GM21423 (cell line): Measurements from ENCODE around the gene TTLL9.
"Not testable (repeated sequence)": the region's sequence is repeated elsewhere in the genome, so short reads cannot be mapped to it uniquely, and the experiment has no call there.

Experiments used
- ATAC-seq: cut with Tn5 transposase; IDR thresholded peaks from one replicate; pipeline ENCODE4 v1.9.1; 2021; ENCODE audit warnings: mild to moderate bottlenecking, moderate library complexity; ENCODE audit not compliant: unreplicated experiment

Gene TTLL9, protein sequence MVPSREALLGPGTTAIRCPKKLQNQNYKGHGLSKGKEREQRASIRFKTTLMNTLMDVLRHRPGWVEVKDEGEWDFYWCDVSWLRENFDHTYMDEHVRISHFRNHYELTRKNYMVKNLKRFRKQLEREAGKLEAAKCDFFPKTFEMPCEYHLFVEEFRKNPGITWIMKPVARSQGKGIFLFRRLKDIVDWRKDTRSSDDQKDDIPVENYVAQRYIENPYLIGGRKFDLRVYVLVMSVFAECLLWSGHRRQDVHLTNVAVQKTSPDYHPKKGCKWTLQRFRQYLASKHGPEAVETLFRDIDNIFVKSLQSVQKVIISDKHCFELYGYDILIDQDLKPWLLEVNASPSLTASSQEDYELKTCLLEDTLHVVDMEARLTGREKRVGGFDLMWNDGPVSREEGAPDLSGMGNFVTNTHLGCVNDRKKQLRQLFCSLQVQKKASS

GRCh38 chr20:31869942-31870725, at the start of gene TTLL9, which contains the start of gene DUSP15:
TSS of gene TTLL9 (plus strand) at chr20:31870634. CDS start at chr20:31871127, 493 bp downstream.
TSS of gene DUSP15 (minus strand) at chr20:31870527. CDS start at chr20:31870337, 190 bp downstream.
- ATAC-seq, result no peak

DNA sequence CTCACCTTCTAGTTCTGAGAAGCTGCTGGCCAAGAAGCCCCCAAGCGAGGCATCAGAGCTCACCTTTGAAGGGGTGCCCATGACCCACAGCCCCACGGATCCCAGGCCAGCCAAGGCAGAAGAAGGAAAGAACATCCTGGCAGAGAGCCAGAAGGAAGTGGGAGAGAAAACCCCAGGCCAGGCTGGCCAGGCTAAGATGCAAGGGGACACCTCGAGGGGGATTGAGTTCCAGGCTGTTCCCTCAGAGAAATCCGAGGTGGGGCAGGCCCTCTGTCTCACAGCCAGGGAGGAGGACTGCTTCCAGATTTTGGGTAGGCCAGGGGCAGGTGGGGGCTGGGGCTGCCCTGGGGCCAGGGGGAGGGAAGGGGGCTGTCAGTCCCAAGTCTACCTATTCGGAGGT, 49.0 kb upstream of the TTLL9 start:
- ATAC-seq, result no peak

- ATAC-seq, result no peak
These were observed 47.8 kb upstream of the TTLL9 start for GRCh38 chr20:31822421-31823330.

- no peak for ATAC-seq
These were observed 46.9 kb upstream of the TTLL9 start for GRCh38 chr20:31823360-31824124.

DNA sequence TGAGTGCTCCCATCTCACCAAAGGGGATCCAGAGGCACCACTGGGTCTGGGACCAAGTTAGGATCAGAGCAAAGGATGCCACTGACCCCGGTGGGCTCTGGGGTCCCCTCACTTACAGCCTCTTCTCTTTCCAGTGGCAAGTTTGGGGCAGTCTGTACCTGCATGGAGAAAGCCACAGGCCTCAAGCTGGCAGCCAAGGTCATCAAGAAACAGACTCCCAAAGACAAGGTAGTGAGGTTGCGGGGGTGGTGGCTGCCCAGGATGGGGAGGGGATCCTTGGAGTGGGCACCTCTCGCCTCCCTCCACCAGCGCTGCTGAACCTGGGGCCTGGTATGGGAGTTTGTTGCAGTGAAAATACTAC, 46.3 kb upstream of the TTLL9 start:
- ATAC-seq, result no peak

- ATAC-seq, result no peak
These were observed 45.7 kb upstream of the TTLL9 start for GRCh38 chr20:31824554-31825313.

GRCh38 chr20:31826074-31826473, 44.4 kb upstream of the TTLL9 start:
- ATAC-seq, result no peak

- no peak for ATAC-seq
These were observed 43.4 kb upstream of the TTLL9 start for GRCh38 chr20:31827059-31827458.

DNA sequence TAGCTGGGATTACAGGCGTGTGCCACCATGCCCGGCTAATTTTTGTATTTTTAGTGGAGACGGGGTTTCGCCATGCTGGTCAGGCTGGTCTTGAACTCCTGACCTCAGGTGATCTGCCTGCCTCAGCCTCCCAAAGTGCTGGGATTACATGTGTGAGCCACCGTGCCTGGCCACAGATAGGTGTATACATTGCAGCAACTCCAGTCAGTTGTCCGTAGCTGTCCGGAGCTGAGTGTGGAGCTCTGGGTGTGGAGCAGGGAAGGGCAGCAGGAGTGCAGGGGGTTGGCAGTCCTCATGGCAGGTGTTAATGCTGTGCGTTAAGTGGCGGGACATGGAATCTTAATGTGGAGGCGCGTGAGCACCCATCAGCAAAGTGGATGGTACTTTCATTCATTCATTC, 42.4 kb upstream of the TTLL9 start:
- ATAC-seq, result not testable (repeated sequence)

- ATAC-seq, result no peak
These were observed 40.7 kb upstream of the TTLL9 start for GRCh38 chr20:31829731-31830130.

GRCh38 chr20:31830406-31830981, 39.9 kb upstream of the TTLL9 start:
- ATAC-seq, result no peak

GRCh38 chr20:31831211-31831610, 39.2 kb upstream of the TTLL9 start:
- no peak for ATAC-seq

DNA sequence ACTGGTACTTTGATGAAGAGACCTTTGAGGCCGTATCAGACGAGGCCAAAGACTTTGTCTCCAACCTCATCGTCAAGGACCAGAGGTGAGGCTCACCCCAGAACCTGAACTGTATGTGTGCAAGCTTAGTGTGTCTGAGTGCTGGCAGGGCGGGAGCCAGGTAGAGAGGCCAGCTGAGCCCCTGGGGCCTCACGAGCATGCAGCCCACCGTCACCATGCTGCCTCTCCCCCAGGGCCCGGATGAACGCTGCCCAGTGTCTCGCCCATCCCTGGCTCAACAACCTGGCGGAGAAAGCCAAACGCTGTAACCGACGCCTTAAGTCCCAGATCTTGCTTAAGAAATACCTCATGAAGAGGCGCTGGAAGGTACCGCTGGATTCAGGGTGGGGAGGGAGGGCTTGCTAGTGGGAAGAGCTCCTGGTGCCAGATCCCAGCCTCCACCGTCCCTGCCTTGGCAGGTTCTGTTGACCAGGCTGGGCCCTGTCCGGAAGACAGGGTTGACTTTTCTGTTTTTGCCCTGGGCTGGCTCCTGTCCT, 38.6 kb upstream of the TTLL9 start:
- no peak for ATAC-seq

GRCh38 chr20:31833130-31833930, 37.1 kb upstream of the TTLL9 start:
- no peak for ATAC-seq

DNA sequence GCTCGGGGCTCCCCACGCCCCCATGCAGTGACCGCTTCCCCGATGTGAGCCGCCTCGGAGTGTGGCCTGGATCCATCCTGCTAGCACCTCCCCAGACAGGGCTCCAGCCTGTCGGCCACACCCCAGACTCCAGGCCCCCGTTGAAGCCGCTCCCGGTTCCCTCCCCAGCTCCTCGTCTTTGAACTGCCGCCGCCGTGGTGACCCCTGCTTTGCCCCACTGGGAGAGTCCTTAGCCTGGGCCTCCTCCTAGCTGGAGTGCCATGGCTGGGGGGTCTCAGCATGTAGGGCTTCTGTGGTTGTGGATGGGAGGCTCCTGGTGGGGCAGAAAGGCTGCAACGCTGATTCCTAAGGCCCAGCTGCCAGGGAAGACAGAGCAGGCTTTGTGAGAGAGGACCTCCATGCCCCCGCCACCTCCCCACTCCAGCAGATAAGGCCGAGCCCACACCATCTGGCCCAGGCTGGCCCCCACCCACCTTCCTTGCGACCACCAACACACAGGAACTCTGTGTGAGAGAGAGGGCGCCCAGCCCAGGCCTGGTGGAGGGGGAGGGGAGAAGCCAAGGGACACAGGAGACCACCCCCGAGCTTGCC, 36.4 kb upstream of the TTLL9 start:
- no peak for ATAC-seq

GRCh38 chr20:31835554-31835953, 34.9 kb upstream of the TTLL9 start:
- ATAC-seq, result no peak

DNA sequence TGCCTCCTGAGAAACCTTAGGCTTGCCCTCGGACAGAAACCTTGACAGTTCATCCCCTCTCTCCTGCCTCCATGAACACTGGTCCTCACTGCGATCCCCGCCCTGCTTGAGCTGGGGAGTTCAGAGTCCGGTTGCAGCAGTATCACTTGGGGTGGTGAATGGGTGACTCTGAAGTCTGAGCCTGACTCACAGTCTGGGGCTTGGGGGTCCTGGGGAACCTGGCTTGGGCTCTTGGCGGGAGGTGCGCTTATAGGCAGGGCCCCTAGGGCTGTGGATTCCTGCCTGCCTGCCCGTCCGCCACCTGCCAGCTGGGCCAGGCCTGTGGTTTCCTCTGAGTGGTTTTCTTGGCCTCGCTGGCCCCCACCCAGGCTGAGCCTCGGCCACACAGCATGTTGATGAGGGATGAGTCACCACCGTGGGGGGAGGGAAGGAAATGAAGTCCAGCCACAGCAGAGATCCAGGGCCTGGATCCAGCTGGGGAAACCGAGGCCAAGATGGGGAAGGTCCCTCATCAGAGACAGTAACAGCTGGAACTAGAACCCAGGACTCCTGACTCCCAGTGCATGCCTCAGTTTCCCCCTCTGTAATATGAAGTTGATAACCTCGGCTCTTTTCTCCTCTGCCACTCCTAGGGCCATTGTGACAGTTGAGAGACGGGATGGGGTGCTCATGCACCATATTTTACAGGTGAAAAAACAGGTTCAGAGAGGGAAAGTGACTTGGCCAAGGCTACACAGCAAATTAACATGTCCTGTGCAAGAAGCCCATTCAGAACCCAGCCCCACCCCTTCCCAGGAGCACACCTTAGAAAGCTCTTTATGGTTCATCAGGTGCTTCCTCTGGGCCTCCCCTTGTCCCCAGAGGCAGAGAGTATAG, 34.2 kb upstream of the TTLL9 start:
- peak; percentile 81 for ATAC-seq
